KMS-11 (cell line): ENCODE measurements around the gene DIPK1B.

ENCODE experiments used
- H2AFZ ChIP-seq: fragments of 200-600 bp; sonication (generic); 2 replicates; pipeline ENCODE4 v1.6.1; 2016; ENCODE audit warnings: antibody characterized with exemption, mixed run types, low read depth
- H3K27ac ChIP-seq: fragments of 200-600 bp; sonication (generic); 2 replicates; pipeline ENCODE4 v1.6.1; 2016; ENCODE audit warnings: mild to moderate bottlenecking, mixed run types
- H3K27me3 ChIP-seq: fragments of 200-600 bp; sonication (generic); 2 replicates; pipeline ENCODE4 v1.6.1; 2017; ENCODE audit warnings: mild to moderate bottlenecking, low read depth, mixed run types, moderate library complexity; ENCODE audit not compliant: insufficient read depth
- H3K36me3 ChIP-seq: fragments of 200-600 bp; sonication (generic); 2 replicates; pipeline ENCODE4 v1.6.1; 2017; ENCODE audit warnings: mild to moderate bottlenecking, mixed run types; ENCODE audit not compliant: insufficient read depth
- H3K4me1 ChIP-seq: fragments of 200-600 bp; sonication (generic); 2 replicates; pipeline ENCODE4 v1.6.1; 2016; ENCODE audit warnings: mild to moderate bottlenecking, low read depth, mixed run types; ENCODE audit not compliant: poor library complexity, severe bottlenecking
- H3K4me2 ChIP-seq: fragments of 200-600 bp; sonication (generic); 2 replicates; pipeline ENCODE4 v1.7.0; 2016; ENCODE audit warnings: mild to moderate bottlenecking, mixed run types
- H3K4me3 ChIP-seq: fragments of 200-600 bp; sonication (generic); IDR thresholded peaks from 2 replicates; pipeline ENCODE4 v1.6.1; 2017; ENCODE audit warnings: low read depth, low read length, mixed read lengths; ENCODE audit not compliant: insufficient read depth
- H3K79me2 ChIP-seq: fragments of 200-600 bp; sonication (generic); 2 replicates; pipeline ENCODE4 v1.6.1; 2016; ENCODE audit warnings: low read depth, mixed run types; ENCODE audit not compliant: insufficient read depth
- H3K9ac ChIP-seq: fragments of 200-600 bp; sonication (generic); 2 replicates; pipeline ENCODE4 v1.6.1; 2016; ENCODE audit warnings: mild to moderate bottlenecking, mixed run types
- H4K20me1 ChIP-seq: fragments of 200-600 bp; sonication (generic); 2 replicates; pipeline ENCODE4 v1.6.1; 2016; ENCODE audit warnings: mild to moderate bottlenecking, mixed run types; ENCODE audit not compliant: insufficient read depth
- TF ChIP-seq, protein P1 (sequence below): fragments of 200-600 bp; sonication (generic); conservative IDR thresholded peaks from 2 replicates; pipeline ENCODE4 v1.6.1; 2017; ENCODE audit warnings: low read depth, mild to moderate bottlenecking, antibody characterized with exemption, low read length, moderate library complexity, mixed read lengths

DIPK1B gene

DNA sequence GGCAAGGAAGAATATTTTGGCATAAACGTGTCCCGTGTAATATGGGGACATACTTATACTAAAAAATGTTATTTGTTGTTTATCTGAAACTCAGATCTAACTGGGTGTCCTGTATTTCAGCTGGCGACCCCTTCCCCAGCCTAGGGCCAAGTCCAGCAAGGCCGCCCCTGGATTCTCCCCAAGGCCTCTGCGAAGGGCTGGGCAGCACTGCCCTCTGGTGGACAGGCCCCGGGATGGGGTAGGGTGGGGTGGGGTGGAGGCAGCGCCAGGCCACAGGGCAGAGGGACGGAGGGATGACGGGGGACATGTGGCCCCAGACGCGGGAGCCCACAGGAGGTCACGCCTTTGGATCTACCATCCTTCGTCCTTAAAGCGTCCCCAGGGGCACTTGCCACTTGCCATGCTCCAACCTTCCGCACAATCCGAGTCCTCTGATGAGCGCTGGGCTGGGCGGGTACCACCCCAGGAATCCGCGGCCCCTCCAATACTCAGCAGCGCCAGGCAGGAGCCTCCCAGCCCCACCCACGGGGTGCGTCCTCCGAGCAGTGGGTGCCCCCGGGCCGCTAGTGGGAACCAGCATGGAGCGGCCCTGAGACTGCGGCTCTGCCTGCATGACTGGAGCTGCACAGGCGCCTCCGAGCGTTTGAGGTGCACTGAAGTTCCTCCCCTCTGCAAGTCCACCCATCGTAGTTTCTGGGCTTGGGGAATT, 18.1 kb upstream of the DIPK1B start:
- H3K27me3 ChIP-seq, result no peaks in the 10 kb centered on the region
- H3K4me2 ChIP-seq, result peak overlapping the region; percentile 83; the same call in 1 of the 2 replicates
- no peak overlapping the region for H3K9ac ChIP-seq
- H3K27ac ChIP-seq, result peak overlapping the region; percentile 95
- no peaks in the 10 kb centered on the region for H3K79me2 ChIP-seq
- H4K20me1 ChIP-seq, result no peaks in the 10 kb centered on the region
- TF ChIP-seq, protein P1, sequence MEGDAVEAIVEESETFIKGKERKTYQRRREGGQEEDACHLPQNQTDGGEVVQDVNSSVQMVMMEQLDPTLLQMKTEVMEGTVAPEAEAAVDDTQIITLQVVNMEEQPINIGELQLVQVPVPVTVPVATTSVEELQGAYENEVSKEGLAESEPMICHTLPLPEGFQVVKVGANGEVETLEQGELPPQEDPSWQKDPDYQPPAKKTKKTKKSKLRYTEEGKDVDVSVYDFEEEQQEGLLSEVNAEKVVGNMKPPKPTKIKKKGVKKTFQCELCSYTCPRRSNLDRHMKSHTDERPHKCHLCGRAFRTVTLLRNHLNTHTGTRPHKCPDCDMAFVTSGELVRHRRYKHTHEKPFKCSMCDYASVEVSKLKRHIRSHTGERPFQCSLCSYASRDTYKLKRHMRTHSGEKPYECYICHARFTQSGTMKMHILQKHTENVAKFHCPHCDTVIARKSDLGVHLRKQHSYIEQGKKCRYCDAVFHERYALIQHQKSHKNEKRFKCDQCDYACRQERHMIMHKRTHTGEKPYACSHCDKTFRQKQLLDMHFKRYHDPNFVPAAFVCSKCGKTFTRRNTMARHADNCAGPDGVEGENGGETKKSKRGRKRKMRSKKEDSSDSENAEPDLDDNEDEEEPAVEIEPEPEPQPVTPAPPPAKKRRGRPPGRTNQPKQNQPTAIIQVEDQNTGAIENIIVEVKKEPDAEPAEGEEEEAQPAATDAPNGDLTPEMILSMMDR, result peak; percentile 36; the same call in 1 of the 2 replicates
- no peak overlapping the region for H3K4me3 ChIP-seq
- peaks cover 68% of the 10 kb centered on the region for H3K4me1 ChIP-seq
- H2AFZ ChIP-seq, result no peak overlapping the region
- no peaks in the 10 kb centered on the region for H3K36me3 ChIP-seq

DNA sequence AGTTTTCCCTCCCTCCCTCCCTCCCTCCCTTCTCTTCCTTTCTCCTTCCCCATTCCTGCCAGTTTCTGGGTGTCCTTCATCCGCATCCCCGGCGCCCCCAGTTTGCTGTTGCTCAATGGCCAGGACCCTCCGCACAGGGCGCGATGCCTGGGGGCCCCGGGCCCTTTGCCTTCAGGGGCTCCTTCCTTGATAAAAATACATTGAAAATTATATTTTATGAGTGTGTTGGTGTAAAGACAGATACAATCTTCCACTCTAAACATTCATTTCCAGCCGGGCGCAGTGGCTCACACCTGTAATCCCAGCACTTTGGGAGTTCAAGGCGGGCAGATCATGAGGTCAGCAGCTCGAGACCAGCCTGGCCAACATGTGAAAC, 17.5 kb upstream of the DIPK1B start:
- H3K27me3 ChIP-seq, result no peaks in the 10 kb centered on the region
- no peaks in the 10 kb centered on the region for H4K20me1 ChIP-seq
- H3K79me2 ChIP-seq, result no peaks in the 10 kb centered on the region
- peak overlapping the region; percentile 54; the same call in 1 of the 2 replicates for H3K9ac ChIP-seq
- peak overlapping the region; percentile 83 for H3K4me2 ChIP-seq
- peak overlapping the region; percentile 95 for H3K27ac ChIP-seq
- H3K36me3 ChIP-seq, result no peaks in the 10 kb centered on the region
- H3K4me1 ChIP-seq, result peaks cover 74% of the 10 kb centered on the region
- no peak overlapping the region for H3K4me3 ChIP-seq
- TF ChIP-seq, protein P1, result no peak
- H2AFZ ChIP-seq, result no peak overlapping the region

DNA sequence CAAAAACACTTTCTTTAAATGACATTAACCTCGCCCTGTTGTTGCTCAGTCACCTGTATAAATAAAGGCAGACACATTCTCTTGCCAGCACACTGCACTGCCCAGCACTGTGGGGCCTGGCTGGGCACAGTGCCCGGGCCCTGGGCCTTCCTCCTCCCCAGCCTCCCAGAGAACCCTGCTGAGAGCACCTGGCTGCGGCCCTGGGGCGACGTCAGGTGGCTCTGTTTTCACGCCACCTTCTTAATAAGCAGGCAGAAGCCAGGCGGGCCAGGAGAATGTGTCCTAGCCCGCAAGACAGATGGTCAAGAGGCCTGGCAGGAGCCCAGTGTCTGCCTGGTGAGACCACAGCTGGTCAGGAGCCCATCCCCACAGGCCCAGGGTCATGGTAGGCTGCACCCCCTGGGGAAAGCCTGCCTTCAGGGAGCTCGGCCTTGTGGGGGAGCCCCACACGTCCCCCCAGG, 16.9 kb upstream of the DIPK1B start:
- TF ChIP-seq, protein P1, result no peak
- Histone ChIP-seq H3K4me1 (peaks cover 80% of the 10 kb centered on the region), H2AFZ (peak overlapping the region; percentile 33; the same call in 1 of the 2 replicates), H4K20me1 (no peaks in the 10 kb centered on the region), H3K79me2 (no peaks in the 10 kb centered on the region), H3K4me3 (no peak overlapping the region), H3K27ac (peak overlapping the region; percentile 95), H3K4me2 (peak overlapping the region; percentile 83), H3K9ac (peak overlapping the region; percentile 54; the same call in 1 of the 2 replicates), H3K36me3 (no peaks in the 10 kb centered on the region), H3K27me3 (no peaks in the 10 kb centered on the region)

DNA sequence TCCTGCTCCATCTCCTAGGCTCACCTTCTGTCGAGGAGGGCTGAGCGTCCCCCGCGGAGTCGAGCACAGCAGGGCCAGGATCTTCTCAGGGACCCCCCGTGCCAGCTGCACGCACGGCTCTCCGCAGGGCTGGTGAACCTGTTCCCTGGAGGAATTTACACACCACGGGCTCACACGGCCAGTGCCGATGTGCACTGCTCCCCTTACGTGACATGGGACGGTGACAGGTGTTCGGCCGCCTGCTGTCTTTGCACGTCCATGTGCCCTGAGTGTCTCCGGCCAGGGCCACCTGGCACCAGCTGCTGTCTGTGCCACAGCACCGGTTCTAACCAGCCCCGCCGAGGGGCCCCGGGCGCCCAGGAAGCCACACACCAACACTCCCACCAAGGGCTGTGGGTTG, 16.4 kb upstream of the DIPK1B start:
- no peaks in the 10 kb centered on the region for H4K20me1 ChIP-seq
- peak overlapping the region; percentile 54; the same call in 1 of the 2 replicates for H3K9ac ChIP-seq
- peak overlapping the region; percentile 95 for H3K27ac ChIP-seq
- no peaks in the 10 kb centered on the region for H3K27me3 ChIP-seq
- H3K4me2 ChIP-seq, result peak overlapping the region; percentile 83
- H3K79me2 ChIP-seq, result no peaks in the 10 kb centered on the region
- peaks cover 84% of the 10 kb centered on the region for H3K4me1 ChIP-seq
- H3K36me3 ChIP-seq, result no peaks in the 10 kb centered on the region
- TF ChIP-seq, protein P1, result no peak
- peak overlapping the region; percentile 33; the same call in 1 of the 2 replicates for H2AFZ ChIP-seq
- H3K4me3 ChIP-seq, result no peak overlapping the region
